Cardiac fibroblast (primary cell): Measurements from ENCODE around the gene CTNNA1.

Experiments used
- DNase-seq, 2 donors: peaks; one replicate each; pipeline versions ENCODE4 v3.0.0 to v3.0.0-alpha.2; 2010; ENCODE audit warnings: low read depth in 2 of 2
- H3K4me3 ChIP-seq, 2 donors: replicated peaks in 1 of 2; 1 replicate in 1 of 2; 2 replicates in 1 of 2; pipeline ENCODE4 v1.5.1; 2011; ENCODE audit warnings: low read depth in 2 of 2, low read length in 2 of 2, mild to moderate bottlenecking in 2 of 2, moderate library complexity in 1 of 2
- TF ChIP-seq, protein P1 (sequence below): IDR thresholded peaks from one replicate; pipeline ENCODE4 v1.5.1; 2011; ENCODE audit warnings: low read depth, mild to moderate bottlenecking, low read length, inconsistent platforms

Gene CTNNA1

DNA sequence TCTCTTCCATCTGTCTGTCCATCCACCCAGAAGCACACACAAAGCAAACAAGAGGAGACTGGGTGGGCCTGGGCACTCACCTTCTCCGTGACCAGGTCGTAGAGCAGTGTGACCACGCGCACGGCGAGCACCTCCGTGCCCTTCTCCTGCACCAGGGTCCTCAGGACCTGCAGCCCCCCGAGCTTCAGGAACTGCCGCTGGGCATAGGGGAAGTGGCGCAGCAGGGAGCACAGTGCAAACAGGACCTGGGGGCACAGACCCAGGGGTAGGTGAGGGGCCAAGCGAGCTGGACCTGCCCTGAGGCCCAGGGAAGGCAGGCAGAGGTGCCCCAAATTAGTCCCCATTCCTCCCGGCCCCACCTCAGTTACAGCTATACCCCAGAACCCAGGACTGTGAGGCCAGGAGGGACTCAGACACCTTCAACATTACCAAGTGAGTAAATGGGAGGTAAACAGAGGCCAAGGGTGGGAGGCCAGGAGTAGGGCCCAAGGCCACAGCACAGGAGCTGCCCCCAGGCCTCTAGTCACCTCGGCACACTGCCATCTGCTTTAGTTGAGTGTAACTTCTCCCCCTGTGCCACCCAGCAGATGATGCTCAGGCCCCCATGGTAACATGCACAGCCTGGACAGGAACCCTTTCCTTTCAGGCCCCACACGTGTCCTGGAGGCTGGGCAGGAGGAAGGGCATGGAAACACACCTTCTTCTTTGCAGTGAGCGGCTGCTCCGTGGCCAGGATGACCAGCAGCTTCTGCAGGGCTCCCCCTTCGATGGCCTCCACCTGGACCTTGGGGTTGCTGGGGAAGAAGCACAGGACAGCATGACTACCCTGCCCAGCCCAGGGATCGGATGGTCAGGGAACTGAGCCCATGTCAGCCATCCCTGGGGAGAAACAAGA lies 198.1 kb downstream of the CTNNA1 start:
- no peak overlapping the region for H3K4me3 ChIP-seq
- TF ChIP-seq, protein P1, sequence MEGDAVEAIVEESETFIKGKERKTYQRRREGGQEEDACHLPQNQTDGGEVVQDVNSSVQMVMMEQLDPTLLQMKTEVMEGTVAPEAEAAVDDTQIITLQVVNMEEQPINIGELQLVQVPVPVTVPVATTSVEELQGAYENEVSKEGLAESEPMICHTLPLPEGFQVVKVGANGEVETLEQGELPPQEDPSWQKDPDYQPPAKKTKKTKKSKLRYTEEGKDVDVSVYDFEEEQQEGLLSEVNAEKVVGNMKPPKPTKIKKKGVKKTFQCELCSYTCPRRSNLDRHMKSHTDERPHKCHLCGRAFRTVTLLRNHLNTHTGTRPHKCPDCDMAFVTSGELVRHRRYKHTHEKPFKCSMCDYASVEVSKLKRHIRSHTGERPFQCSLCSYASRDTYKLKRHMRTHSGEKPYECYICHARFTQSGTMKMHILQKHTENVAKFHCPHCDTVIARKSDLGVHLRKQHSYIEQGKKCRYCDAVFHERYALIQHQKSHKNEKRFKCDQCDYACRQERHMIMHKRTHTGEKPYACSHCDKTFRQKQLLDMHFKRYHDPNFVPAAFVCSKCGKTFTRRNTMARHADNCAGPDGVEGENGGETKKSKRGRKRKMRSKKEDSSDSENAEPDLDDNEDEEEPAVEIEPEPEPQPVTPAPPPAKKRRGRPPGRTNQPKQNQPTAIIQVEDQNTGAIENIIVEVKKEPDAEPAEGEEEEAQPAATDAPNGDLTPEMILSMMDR, result no peak
- DNase-seq, result no peak

DNA sequence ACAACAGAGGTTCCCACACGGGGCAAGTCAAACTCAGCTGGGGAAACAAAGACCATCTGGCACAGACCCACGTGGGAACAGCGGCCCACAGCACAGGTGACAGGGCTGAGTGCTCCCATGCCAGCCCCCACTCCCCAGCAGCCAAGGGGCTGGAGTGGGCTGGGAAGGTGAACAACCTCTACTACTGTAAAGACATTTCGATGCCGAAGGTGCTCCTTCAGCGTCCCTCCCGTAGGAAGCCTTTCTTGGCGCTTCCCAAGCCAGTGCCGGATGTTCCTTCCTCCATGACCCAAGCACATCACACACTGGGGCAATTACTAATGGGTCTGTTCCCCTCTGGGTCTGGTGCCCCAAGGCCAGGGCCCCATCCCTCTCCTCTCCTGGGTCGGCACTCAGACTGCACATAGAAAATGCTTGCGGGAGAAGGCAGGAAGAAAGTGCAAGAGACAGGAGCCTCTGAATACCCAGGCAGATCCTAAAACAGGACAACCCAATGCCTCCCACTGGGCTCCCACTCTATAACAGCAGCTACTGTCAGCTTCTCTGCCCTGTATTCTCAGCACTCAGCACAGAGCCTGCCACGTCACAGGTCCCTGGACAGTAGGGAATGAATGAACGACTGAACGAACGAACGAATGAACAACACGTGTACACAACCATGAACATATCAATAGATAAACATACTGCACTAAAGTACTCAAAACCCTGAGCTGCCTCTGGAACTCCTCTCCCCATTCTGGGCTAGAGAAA lies 198.9 kb downstream of the CTNNA1 start:
- no peak for DNase-seq
- H3K4me3 ChIP-seq, result no peak overlapping the region
- TF ChIP-seq, protein P1, result no peak

DNA sequence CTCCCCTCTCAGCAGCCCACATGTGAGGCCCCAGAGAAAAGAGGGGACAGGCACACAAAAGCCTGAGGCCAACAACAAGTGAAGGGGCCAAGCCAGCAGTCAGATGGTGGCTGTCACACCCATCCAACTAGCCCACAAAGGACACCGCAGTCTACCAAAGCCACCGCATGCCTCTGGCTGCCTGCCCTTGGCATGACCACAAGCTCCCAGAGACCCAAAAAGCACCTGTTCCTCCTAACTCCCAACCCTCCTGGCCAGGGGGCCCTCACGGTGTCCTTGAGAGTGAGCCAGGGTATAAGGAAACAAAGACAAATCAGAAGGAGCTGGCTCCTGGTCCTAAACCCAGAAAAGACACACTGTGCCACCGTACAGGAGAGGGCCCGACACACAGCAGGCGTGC lies 199.7 kb downstream of the CTNNA1 start:
- H3K4me3 ChIP-seq, result no peak overlapping the region
- TF ChIP-seq, protein P1, result no peak
- DNase-seq, result no peak

DNA sequence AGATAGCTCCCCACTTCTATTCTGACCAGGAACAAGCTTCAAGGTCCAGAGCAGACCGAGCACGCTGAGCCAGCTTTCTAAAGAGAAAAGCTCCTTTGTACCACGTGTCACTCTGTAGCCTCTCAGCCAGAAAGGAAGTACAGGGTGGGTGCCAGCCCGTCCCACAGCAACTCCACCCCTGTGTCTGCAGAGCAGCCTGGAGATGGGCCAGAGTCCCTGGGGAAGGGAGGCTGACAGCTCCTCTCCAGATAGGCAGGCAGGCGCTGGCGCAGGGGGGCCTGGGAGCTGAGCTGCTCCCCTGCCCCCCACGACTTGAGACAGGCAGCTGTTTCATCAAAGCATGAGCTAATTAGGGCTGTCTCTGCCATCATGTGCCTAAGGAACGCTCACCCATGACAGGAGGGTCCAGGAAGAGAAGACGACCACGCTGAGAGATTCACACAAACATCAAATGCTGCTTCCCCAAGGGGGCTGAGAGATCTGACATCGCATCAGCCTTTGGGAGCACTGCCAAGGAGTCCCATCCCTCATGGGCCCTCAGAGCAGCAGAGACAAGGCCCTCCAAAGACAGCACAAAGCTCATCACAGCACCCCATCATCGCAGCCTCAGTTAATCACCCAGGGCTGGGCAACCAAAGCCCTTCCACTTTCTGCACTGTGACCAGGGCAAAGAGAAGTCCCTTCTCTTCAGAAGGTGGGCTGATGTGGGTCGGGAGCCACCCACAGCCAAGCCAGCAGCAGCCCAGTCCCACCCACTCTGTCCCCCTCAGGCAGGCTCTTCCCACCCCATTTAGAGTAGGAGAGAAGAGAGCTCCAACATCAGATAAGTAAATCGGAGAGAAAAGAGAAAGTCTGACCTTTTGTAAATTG lies 200.4 kb downstream of the CTNNA1 start:
- no peak overlapping the region for H3K4me3 ChIP-seq
- TF ChIP-seq, protein P1, result no peak
- peak; percentile 66 to 86 for DNase-seq

DNA sequence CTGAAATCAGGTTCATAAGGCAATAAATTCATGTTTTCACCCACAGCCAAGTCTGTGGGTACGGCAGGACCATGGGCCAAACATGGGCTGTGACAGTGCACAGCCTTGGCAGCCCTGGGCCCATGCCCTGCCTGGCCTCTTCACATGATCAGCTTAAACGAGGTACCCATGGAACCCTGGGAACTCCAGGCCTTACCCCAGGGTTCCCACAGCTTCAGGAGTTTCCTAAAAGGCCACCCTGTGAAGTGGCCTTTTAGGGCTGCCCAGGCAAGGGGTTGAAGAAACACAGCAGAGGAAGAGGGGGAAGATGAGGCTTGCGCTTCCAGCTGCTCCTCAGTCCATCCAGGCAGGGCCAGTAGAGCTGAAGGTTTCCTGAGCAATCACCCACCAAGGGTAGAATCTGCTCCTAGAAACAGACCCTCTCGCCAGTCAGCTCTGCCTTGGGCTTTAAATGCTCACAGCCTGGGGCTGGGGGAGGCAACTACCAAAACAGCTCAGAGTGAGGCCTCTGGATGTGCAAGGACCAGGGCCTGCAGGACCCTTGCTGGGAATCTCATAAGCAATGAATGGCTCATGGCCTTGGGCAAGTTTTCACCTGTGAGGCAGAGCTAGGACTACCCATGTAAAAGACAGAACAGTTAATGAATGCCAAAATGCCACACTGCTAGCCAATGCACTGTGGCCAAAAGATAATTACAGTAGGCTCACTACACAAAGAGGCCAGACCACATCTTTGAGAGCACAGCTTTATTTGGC lies 201.2 kb downstream of the CTNNA1 start:
- DNase-seq, result no peak
- TF ChIP-seq, protein P1, result no peak
- no peak overlapping the region for H3K4me3 ChIP-seq
